PC-3 (cell line): ENCODE data around the gene DGKD.

Source experiments
- CTCF ChIP-seq: fragments of 300-600 bp; sonication (generic); conservative IDR thresholded peaks from 2 replicates; pipeline ENCODE4 v1.5.1; 2017; ENCODE audit warnings: antibody characterized with exemption, low read depth, mild to moderate bottlenecking, low read length
- EZH2phosphoT487 ChIP-seq: fragments of 300-600 bp; sonication (generic); IDR thresholded peaks from 2 replicates; pipeline ENCODE4 v1.6.1; 2018; ENCODE audit warnings: mild to moderate bottlenecking, antibody characterized with exemption, low read length, borderline replicate concordance

- TF ChIP-seq CTCF (no peak), EZH2phosphoT487 (no peak)
These were observed 83.2 kb downstream of the DGKD start for GRCh38 chr2:233437439-233437955.
